CD14-positive monocyte (primary cell): ENCODE results near the gene LRG1. TPM values are rescaled to one million over a fixed set of nuclear protein-coding genes. Genes with fewer than 3 reads are reported as not detected.

Source experiments
- DNase-seq, 3 donors: peaks; one replicate each; pipeline ENCODE4 v3.0.0-alpha.2; 2011 to 2022
- H2AFZ ChIP-seq: 2 replicates; pipeline ENCODE4 v1.6.0; 2012; ENCODE audit warnings: mild to moderate bottlenecking, low read depth, low read length, inconsistent platforms; ENCODE audit not compliant: insufficient read depth, poor library complexity, severe bottlenecking
- H3K27ac ChIP-seq, 2 donors: 1 replicate in 1 of 2; 2 replicates in 1 of 2; pipeline ENCODE4 v1.5.1; 2012 to 2013; ENCODE audit warnings: low read length in 2 of 2, control low read depth in 1 of 2, inconsistent platforms in 1 of 2, low read depth in 1 of 2, mild to moderate bottlenecking in 1 of 2
- H3K27me3 ChIP-seq, 2 donors: one replicate each; pipeline versions ENCODE4 v1.6.0 to v1.6.1; 2011 to 2013; ENCODE audit warnings: low read length in 2 of 2; ENCODE audit not compliant: control insufficient read depth in 2 of 2, insufficient read depth in 2 of 2
- H3K36me3 ChIP-seq, 2 donors: replicated peaks in 1 of 2; 1 replicate in 1 of 2; 2 replicates in 1 of 2; pipeline versions ENCODE4 v1.5.1 to v1.6.1; 2012 to 2013; ENCODE audit warnings: low read length in 2 of 2, control low read depth in 1 of 2, inconsistent platforms in 1 of 2, mild to moderate bottlenecking in 1 of 2; ENCODE audit not compliant: insufficient read depth in 2 of 2, control insufficient read depth in 1 of 2
- H3K4me1 ChIP-seq, 2 donors: 1 replicate in 1 of 2; 2 replicates in 1 of 2; pipeline versions ENCODE4 v1.5.1 to v1.6.1; 2012 to 2013; ENCODE audit warnings: low read length in 2 of 2, control low read depth in 1 of 2, inconsistent platforms in 1 of 2, mild to moderate bottlenecking in 1 of 2, moderate library complexity in 1 of 2; ENCODE audit not compliant: insufficient read depth in 2 of 2, control insufficient read depth in 1 of 2
- H3K4me2 ChIP-seq: replicated peaks from 2 replicates; pipeline ENCODE3; 2012; ENCODE audit warnings: low read length, moderate library complexity, mild to moderate bottlenecking; ENCODE audit not compliant: poor library complexity, severe bottlenecking; ENCODE audit errors: extremely low read depth
- H3K4me3 ChIP-seq, 3 experiments: fragments of 200-600 bp in 1 of 3; sonication (generic) in 1 of 3; replicated peaks in 1 of 3; 1 replicate in 2 of 3; 2 replicates in 1 of 3; pipeline ENCODE4 v1.5.1; 2011 to 2013; ENCODE audit warnings: low read length in 3 of 3, mild to moderate bottlenecking in 3 of 3, control low read depth in 2 of 3, low read depth in 2 of 3, inconsistent platforms in 1 of 3, moderate library complexity in 1 of 3
- H3K79me2 ChIP-seq: 2 replicates; pipeline ENCODE4 v1.6.0; 2012; ENCODE audit warnings: mild to moderate bottlenecking, control low read depth, inconsistent platforms, low read length, moderate library complexity; ENCODE audit not compliant: insufficient read depth
- H3K9ac ChIP-seq: 2 replicates; pipeline ENCODE4 v1.6.0; 2017; ENCODE audit warnings: low read length, mild to moderate bottlenecking; ENCODE audit not compliant: insufficient read depth, poor library complexity, severe bottlenecking
- H3K9me3 ChIP-seq, 2 donors: replicated peaks in 1 of 2; 1 replicate in 1 of 2; 2 replicates in 1 of 2; pipeline versions ENCODE4 v1.5.1 to v1.6.1; 2012 to 2013; ENCODE audit warnings: low read length in 2 of 2, control low read depth in 1 of 2; ENCODE audit not compliant: control insufficient read depth in 1 of 2, insufficient read depth in 1 of 2
- H4K20me1 ChIP-seq: 2 replicates; pipeline ENCODE4 v1.6.0; 2012; ENCODE audit warnings: mild to moderate bottlenecking, low read length, control low read depth, moderate library complexity; ENCODE audit not compliant: insufficient read depth
- H3K27ac Mint-ChIP-seq, 7 donors: one replicate each; pipeline ENCODE4 v1.8.0; 2020; ENCODE audit warnings: mild to moderate bottlenecking in 7 of 7, mixed read lengths in 7 of 7, moderate library complexity in 6 of 7, inconsistent platforms in 2 of 7
- H3K27me3 Mint-ChIP-seq, 3 donors: one replicate each; pipeline ENCODE4 v1.8.0; 2021 to 2022; ENCODE audit warnings: low read depth in 3 of 3, mild to moderate bottlenecking in 3 of 3, mixed read lengths in 3 of 3, moderate library complexity in 3 of 3, inconsistent platforms in 1 of 3
- H3K36me3 Mint-ChIP-seq, 2 donors: one replicate each; pipeline ENCODE4 v1.8.0; 2020; ENCODE audit warnings: mixed read lengths in 2 of 2, inconsistent platforms in 1 of 2, mild to moderate bottlenecking in 1 of 2
- H3K4me1 Mint-ChIP-seq: one replicate; pipeline ENCODE4 v1.8.0; 2020; ENCODE audit warnings: mild to moderate bottlenecking, mixed read lengths
- H3K4me3 Mint-ChIP-seq, 2 donors: one replicate each; pipeline ENCODE4 v1.8.0; 2020; ENCODE audit warnings: mild to moderate bottlenecking in 2 of 2, mixed read lengths in 2 of 2, moderate library complexity in 1 of 2
- H3K9me3 Mint-ChIP-seq, 7 donors: one replicate each; pipeline ENCODE4 v1.8.0; 2020 to 2022; ENCODE audit warnings: mixed read lengths in 7 of 7, mild to moderate bottlenecking in 6 of 7, moderate library complexity in 6 of 7, inconsistent platforms in 2 of 7
- CTCF ChIP-seq: fragments of 200-600 bp; IDR thresholded peaks from one replicate; pipeline ENCODE4 v1.8.0; 2022; ENCODE audit warnings: antibody characterized with exemption, mild to moderate bottlenecking
- WGBS: methylation state at CpG from one replicate; pipeline ENCODE4 v1.1.5; 2013; ENCODE audit warnings: missing lambda C conversion rate; ENCODE audit not compliant: insufficient coverage; 5-methylcytosine and 5-hydroxymethylcytosine counted together
- intact Hi-C, 2 donors: fragments of 100-400 bp; cut with micrococcal nuclease; formaldehyde crosslinking; loops; one replicate each; pipeline versions ENCODE4 v1.15.0 to v1.15.1; 2023
- polyA plus RNA-seq, 3 donors: library from polyadenylated mRNA; depleted of rRNA in 1 of 3; unstranded in 2 of 3; stranded (reverse) in 1 of 3; fragments of 300-500 nt in 2 of 3; fragments of >200 nt in 1 of 3; fragmentation: Illumina TruSeq in 2 of 3; gene quantifications; 1 replicate in 2 of 3; 2 replicates in 1 of 3; pipeline ENCODE4 v1.2.3, GENCODE V29; 2012 to 2021

Gene LRG1
- polyA plus RNA-seq, 3 donors: 5.5 to 50.1 (median 9.6) TPM

DNA sequence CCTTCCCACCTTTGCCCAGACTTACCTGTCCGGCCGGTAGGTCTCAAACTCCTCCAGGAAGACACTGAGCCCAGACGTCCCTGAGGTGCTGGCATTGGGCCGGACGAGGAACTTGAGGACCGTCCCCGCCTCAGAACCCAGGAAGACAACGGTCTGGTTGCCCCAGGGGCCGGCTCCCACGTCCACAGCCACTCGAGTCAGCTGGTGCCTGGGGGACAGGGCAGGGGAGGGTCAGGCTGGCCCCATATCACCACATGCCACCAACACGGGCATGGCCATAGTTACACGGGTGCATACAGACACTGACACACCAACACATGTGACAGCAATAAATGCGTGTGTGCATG is 8.4 kb upstream of the LRG1 start:
- H4K20me1 ChIP-seq: no peaks in the 10 kb centered on the region
- no peak overlapping the region for H3K4me3 ChIP-seq
- Mint-ChIP-seq H3K4me3 (no peak overlapping the region), H3K9me3 (peaks cover 0 to 6% (median 0%) of the 10 kb centered on the region in 7 donors), H3K36me3 (peaks cover 7 to 9% of the 10 kb centered on the region in 2 donors), H3K27me3 (peaks cover 0 to 2% (median 2%) of the 10 kb centered on the region in 3 donors), H3K27ac (peak overlapping the region in 1 of 7 donors; percentile 20), H3K4me1 (peaks cover 33% of the 10 kb centered on the region)
- peaks cover 4% of the 10 kb centered on the region for H3K79me2 ChIP-seq
- 61% methylated on average over 10 of the region's 14 CpGs for WGBS
- no peak overlapping the region for H3K4me2 ChIP-seq
- H3K36me3 ChIP-seq: no peaks in the 10 kb centered on the region
- H3K27ac ChIP-seq: peak overlapping the region in 1 of 2 donors; percentile 44
- H3K9ac ChIP-seq: no peak overlapping the region
- peak in 1 of 3 donors; percentile 19 for DNase-seq
- intact Hi-C loops: no loop called here
- H3K9me3 ChIP-seq: no peaks in the 10 kb centered on the region
- no peak overlapping the region for H2AFZ ChIP-seq
- no peaks in the 10 kb centered on the region for H3K27me3 ChIP-seq
- no peak for TF ChIP-seq CTCF
- H3K4me1 ChIP-seq: peaks cover 22 to 36% of the 10 kb centered on the region in 2 donors

GRCh38 chr19:4547303-4548237 is 7.7 kb upstream of the LRG1 start:
- Mint-ChIP-seq H3K36me3 (peaks cover 7 to 9% of the 10 kb centered on the region in 2 donors), H3K4me1 (peaks cover 37% of the 10 kb centered on the region), H3K4me3 (peak overlapping the region in 1 of 2 donors; percentile 21), H3K27ac (peak overlapping the region in 4 of 7 donors; percentile 20 to 63 (median 46)), H3K27me3 (peaks cover 0 to 2% (median 0%) of the 10 kb centered on the region in 3 donors), H3K9me3 (peaks cover 0 to 4% (median 0%) of the 10 kb centered on the region in 7 donors)
- Histone ChIP-seq H4K20me1 (no peaks in the 10 kb centered on the region), H3K9me3 (no peaks in the 10 kb centered on the region), H3K27ac (peak overlapping the region in 1 of 2 donors; percentile 44), H2AFZ (no peak overlapping the region), H3K36me3 (no peaks in the 10 kb centered on the region), H3K4me2 (peak overlapping the region; percentile 35), H3K27me3 (no peaks in the 10 kb centered on the region), H3K4me1 (peaks cover 27 to 41% of the 10 kb centered on the region in 2 donors), H3K9ac (no peak overlapping the region), H3K4me3 (peak overlapping the region in 1 of 3 experiments; percentile 12), H3K79me2 (peaks cover 4% of the 10 kb centered on the region)
- 64% methylated on average over 30 of the region's 32 CpGs for WGBS
- peak; percentile 56 for TF ChIP-seq CTCF
- peak; percentile 49 to 61 (median 60) for DNase-seq
- intact Hi-C loops: no loop called here
